PFSK-1 (cell line): ENCODE data around the gene SCRG1.

Experiments used
- FOXP2 ChIP-seq: optimal IDR thresholded peaks from 2 replicates; pipeline ENCODE3; 2011; ENCODE audit warnings: borderline replicate concordance, control low read depth, inconsistent platforms; ENCODE audit not compliant: insufficient read depth; ENCODE audit errors: extremely low read length, extremely low read depth
- POLR2AphosphoS5 ChIP-seq: IDR thresholded peaks from 2 replicates; pipeline ENCODE4 v1.6.1; 2012; ENCODE audit warnings: low read depth, mild to moderate bottlenecking, control low read depth, low read length, moderate library complexity
- TAF1 ChIP-seq: IDR thresholded peaks from 2 replicates; pipeline ENCODE4 v1.6.1; 2012; ENCODE audit warnings: low read length, control low read depth, borderline replicate concordance; ENCODE audit not compliant: insufficient read depth

- TF ChIP-seq TAF1 (no peak), POLR2AphosphoS5 (no peak), FOXP2 (no peak)
Measured at GRCh38 chr4:173346074-173346473, 52.8 kb downstream of the SCRG1 start.
